HL-60/S4 treated with retinoic acid at 250 ng/mL for 4 days and 3 days (cell line): ENCODE data around the gene ROCK1.
"Not testable (repeated sequence)": the region's sequence is repeated elsewhere in the genome, so short reads cannot be mapped to it uniquely, and the experiment has no call there.

ENCODE experiments used
- in situ Hi-C: fragments of 300-500 bp; cut with MboI; formaldehyde crosslinking; loops from 2 replicates; pipeline ENCODE4 v1.7.0; 2022; ENCODE audit warnings: low sequenced_read_pairs

ROCK1 gene

GRCh38 chr18:21111346-21112139 is at the start of gene ROCK1:
Gene ROCK1, minus strand, starts transcription at chr18:21111813. Its CDS starts 903 bp downstream, at chr18:21110910.
- in situ Hi-C loops: no loop called here

GRCh38 chr18:21155443-21155842 is 43.8 kb upstream of the ROCK1 start:
- in situ Hi-C loops: no loop called here

GRCh38 chr18:21146016-21146415 is 34.4 kb upstream of the ROCK1 start:
- in situ Hi-C loops: no loop called here

- in situ Hi-C loops: no loop called here
Measured at GRCh38 chr18:21145371-21145770, 33.8 kb upstream of the ROCK1 start.

- in situ Hi-C loops: no loop called here
Measured at GRCh38 chr18:21141668-21142422, 30.2 kb upstream of the ROCK1 start.

- in situ Hi-C loops: not testable (repeated sequence)
Measured at GRCh38 chr18:21137719-21138488, 26.3 kb upstream of the ROCK1 start.

- in situ Hi-C loops: no loop called here
Measured at GRCh38 chr18:21134895-21135294, 23.3 kb upstream of the ROCK1 start.

- in situ Hi-C loops: no loop called here
Measured at GRCh38 chr18:21132398-21132918, 20.8 kb upstream of the ROCK1 start.

GRCh38 chr18:21131698-21132227 is 20.1 kb upstream of the ROCK1 start:
- in situ Hi-C loops: no loop called here

- in situ Hi-C loops: no loop called here
Measured at GRCh38 chr18:21129566-21130216, 18.1 kb upstream of the ROCK1 start.

GRCh38 chr18:21123290-21123926 is 11.8 kb upstream of the ROCK1 start:
- in situ Hi-C loops: no loop called here

GRCh38 chr18:21118806-21119205 is 7.2 kb upstream of the ROCK1 start:
- in situ Hi-C loops: no loop called here

GRCh38 chr18:21117409-21118131 is 6.0 kb upstream of the ROCK1 start:
- in situ Hi-C loops: no loop called here

GRCh38 chr18:21115519-21116411 is 4.2 kb upstream of the ROCK1 start:
- in situ Hi-C loops: no loop called here

- in situ Hi-C loops: no loop called here
Measured at GRCh38 chr18:21112543-21113105, 1.0 kb upstream of the ROCK1 start.

- in situ Hi-C loops: no loop called here
Measured at GRCh38 chr18:21112140-21112473, 494 bp upstream of the ROCK1 start.

GRCh38 chr18:21110713-21111345 is 784 bp downstream of the ROCK1 start:
- in situ Hi-C loops: no loop called here
